HEK293 (cell line): ENCODE measurements around the gene ACSF2.

Experiments
- ZNF121 ChIP-seq: fragments of 450-650 bp; formaldehyde crosslinking; IDR thresholded peaks from 2 replicates; pipeline ENCODE4 v1.5.1; 2016; ENCODE audit warnings: missing biosample characterization, missing genetic modification characterization
- ZNF530 ChIP-seq: fragments of 450-650 bp; formaldehyde crosslinking; IDR thresholded peaks from 2 replicates; pipeline ENCODE4 v1.5.1; 2016; ENCODE audit warnings: low read depth, missing biosample characterization, missing genetic modification characterization
- ZNF747 ChIP-seq: fragments of 450-650 bp; formaldehyde crosslinking; IDR thresholded peaks from 2 replicates; pipeline ENCODE4 v1.5.1; 2016; ENCODE audit warnings: missing biosample characterization, missing genetic modification characterization
- TF ChIP-seq, protein P1 (sequence below): fragments of 450-650 bp; IDR thresholded peaks from 2 replicates; pipeline ENCODE4 v1.5.1; 2018; ENCODE audit warnings: missing biosample characterization, missing genetic modification characterization
- TF ChIP-seq, protein P2 (sequence below): fragments of 450-650 bp; formaldehyde crosslinking; IDR thresholded peaks from 2 replicates; pipeline ENCODE4 v1.5.1; 2016; ENCODE audit warnings: missing biosample characterization, missing genetic modification characterization
- TF ChIP-seq, protein P3 (sequence below): fragments of 450-650 bp; formaldehyde crosslinking; optimal IDR thresholded peaks from 2 replicates; pipeline ENCODE3; 2016; ENCODE audit warnings: missing biosample characterization, mild to moderate bottlenecking, missing genetic modification characterization
- TF ChIP-seq, protein P4 (sequence below): fragments of 450-650 bp; formaldehyde crosslinking; IDR thresholded peaks from 2 replicates; pipeline ENCODE4 v1.5.1; 2016; ENCODE audit warnings: missing biosample characterization, missing genetic modification characterization

DNA sequence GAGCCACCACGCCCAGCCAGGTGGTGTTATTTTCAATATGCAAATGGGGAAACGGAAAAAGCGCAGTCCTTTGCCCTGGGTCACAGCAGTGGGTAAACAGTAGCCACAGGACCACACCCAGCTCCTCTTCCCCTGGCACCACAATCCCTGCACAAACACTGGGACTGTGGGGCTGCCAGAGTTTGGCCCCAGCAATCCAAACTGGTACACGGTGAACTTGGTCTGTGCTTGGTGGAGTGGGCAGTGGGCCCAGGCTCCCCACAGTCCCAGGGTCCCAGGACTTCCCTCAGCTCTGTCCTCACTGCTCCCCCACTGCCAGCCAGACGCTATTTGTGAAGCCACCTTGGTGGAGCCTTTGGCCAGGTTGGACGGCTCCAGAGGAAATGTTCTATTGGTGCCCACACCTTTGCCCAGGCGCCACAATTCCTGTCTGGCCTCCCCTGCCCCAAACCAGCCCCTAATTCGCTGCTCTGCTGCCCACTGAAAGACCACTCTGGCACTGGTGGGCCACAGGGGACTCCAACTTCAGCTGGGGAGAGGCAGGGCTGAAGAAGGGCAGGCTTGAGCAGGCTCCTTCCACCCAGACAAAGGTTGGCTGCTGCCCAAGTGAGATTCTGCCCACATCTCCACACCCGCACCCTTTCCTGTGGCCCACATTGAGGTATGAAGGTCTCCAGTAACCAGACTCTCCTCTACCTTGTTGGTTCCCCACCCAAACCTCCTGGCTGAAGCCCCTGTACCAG lies 40.5 kb downstream of the ACSF2 start:
- TF ChIP-seq, protein P1, sequence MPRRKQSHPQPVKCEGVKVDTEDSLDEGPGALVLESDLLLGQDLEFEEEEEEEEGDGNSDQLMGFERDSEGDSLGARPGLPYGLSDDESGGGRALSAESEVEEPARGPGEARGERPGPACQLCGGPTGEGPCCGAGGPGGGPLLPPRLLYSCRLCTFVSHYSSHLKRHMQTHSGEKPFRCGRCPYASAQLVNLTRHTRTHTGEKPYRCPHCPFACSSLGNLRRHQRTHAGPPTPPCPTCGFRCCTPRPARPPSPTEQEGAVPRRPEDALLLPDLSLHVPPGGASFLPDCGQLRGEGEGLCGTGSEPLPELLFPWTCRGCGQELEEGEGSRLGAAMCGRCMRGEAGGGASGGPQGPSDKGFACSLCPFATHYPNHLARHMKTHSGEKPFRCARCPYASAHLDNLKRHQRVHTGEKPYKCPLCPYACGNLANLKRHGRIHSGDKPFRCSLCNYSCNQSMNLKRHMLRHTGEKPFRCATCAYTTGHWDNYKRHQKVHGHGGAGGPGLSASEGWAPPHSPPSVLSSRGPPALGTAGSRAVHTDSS (tag by site-specific recombination) = no peak
- TF ChIP-seq ZNF747 (tag by site-specific recombination) = no peak
- TF ChIP-seq, protein P2, sequence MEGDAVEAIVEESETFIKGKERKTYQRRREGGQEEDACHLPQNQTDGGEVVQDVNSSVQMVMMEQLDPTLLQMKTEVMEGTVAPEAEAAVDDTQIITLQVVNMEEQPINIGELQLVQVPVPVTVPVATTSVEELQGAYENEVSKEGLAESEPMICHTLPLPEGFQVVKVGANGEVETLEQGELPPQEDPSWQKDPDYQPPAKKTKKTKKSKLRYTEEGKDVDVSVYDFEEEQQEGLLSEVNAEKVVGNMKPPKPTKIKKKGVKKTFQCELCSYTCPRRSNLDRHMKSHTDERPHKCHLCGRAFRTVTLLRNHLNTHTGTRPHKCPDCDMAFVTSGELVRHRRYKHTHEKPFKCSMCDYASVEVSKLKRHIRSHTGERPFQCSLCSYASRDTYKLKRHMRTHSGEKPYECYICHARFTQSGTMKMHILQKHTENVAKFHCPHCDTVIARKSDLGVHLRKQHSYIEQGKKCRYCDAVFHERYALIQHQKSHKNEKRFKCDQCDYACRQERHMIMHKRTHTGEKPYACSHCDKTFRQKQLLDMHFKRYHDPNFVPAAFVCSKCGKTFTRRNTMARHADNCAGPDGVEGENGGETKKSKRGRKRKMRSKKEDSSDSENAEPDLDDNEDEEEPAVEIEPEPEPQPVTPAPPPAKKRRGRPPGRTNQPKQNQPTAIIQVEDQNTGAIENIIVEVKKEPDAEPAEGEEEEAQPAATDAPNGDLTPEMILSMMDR (tag by site-specific recombination) = no peak
- TF ChIP-seq ZNF121 (tag by site-specific recombination) = no peak
- TF ChIP-seq, protein P3, sequence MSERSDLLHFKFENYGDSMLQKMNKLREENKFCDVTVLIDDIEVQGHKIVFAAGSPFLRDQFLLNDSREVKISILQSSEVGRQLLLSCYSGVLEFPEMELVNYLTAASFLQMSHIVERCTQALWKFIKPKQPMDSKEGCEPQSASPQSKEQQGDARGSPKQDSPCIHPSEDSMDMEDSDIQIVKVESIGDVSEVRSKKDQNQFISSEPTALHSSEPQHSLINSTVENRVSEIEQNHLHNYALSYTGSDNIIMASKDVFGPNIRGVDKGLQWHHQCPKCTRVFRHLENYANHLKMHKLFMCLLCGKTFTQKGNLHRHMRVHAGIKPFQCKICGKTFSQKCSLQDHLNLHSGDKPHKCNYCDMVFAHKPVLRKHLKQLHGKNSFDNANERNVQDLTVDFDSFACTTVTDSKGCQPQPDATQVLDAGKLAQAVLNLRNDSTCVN (tag by site-specific recombination) = no peak
- TF ChIP-seq, protein P4, sequence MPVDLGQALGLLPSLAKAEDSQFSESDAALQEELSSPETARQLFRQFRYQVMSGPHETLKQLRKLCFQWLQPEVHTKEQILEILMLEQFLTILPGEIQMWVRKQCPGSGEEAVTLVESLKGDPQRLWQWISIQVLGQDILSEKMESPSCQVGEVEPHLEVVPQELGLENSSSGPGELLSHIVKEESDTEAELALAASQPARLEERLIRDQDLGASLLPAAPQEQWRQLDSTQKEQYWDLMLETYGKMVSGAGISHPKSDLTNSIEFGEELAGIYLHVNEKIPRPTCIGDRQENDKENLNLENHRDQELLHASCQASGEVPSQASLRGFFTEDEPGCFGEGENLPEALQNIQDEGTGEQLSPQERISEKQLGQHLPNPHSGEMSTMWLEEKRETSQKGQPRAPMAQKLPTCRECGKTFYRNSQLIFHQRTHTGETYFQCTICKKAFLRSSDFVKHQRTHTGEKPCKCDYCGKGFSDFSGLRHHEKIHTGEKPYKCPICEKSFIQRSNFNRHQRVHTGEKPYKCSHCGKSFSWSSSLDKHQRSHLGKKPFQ (tag by site-specific recombination) = no peak
- TF ChIP-seq ZNF530 (tag by site-specific recombination) = no peak
